Lung (tissue), 12 donors: ENCODE data around the gene C6orf62. TPM values are rescaled to one million over a fixed set of nuclear protein-coding genes. Genes with fewer than 3 reads are reported as not detected.

Experiments used
- ATAC-seq: fragments of 200-7000 bp; cut with Tn5 transposase; one replicate; pipeline ENCODE4 v1.9.1; 2020; ENCODE audit warnings: moderate number of reproducible peaks; ENCODE audit not compliant: insufficient read depth, low FRiP score
- DNase-seq, 3 donors: peaks; one replicate each; pipeline ENCODE4 v3.0.0-alpha.2; 2013 to 2017
- H3K27ac ChIP-seq, 2 donors: one replicate each; pipeline ENCODE4 v1.5.1; 2013; ENCODE audit warnings: mild to moderate bottlenecking in 2 of 2, moderate library complexity in 2 of 2, control low read depth in 1 of 2, inconsistent platforms in 1 of 2, low read depth in 1 of 2, low read length in 1 of 2
- H3K27me3 ChIP-seq, 3 donors: one replicate each; pipeline ENCODE4 v1.5.1; 2013; ENCODE audit warnings: low read length in 2 of 3; ENCODE audit not compliant: control insufficient read depth in 3 of 3, insufficient read depth in 3 of 3
- H3K36me3 ChIP-seq, 4 donors: one replicate each; pipeline ENCODE4 v1.5.1; 2013; ENCODE audit warnings: low read length in 4 of 4, mild to moderate bottlenecking in 1 of 4, moderate library complexity in 1 of 4; ENCODE audit not compliant: control insufficient read depth in 4 of 4, insufficient read depth in 4 of 4
- H3K4me1 ChIP-seq, 5 donors: one replicate each; pipeline ENCODE4 v1.5.1; 2013; ENCODE audit warnings: low read length in 5 of 5, mild to moderate bottlenecking in 2 of 5, moderate library complexity in 1 of 5; ENCODE audit not compliant: control insufficient read depth in 5 of 5, insufficient read depth in 5 of 5
- H3K4me3 ChIP-seq: one replicate; pipeline ENCODE4 v1.5.1; 2013; ENCODE audit warnings: mild to moderate bottlenecking, control low read depth, moderate library complexity
- H3K9ac ChIP-seq, 2 donors: one replicate each; pipeline ENCODE4 v1.5.1; 2013; ENCODE audit warnings: low read length in 2 of 2, control low read depth in 1 of 2; ENCODE audit not compliant: insufficient read depth in 1 of 2
- H3K9me3 ChIP-seq, 4 donors: one replicate each; pipeline ENCODE4 v1.5.1; 2013; ENCODE audit warnings: low read length in 3 of 4, mild to moderate bottlenecking in 1 of 4, moderate library complexity in 1 of 4; ENCODE audit not compliant: control insufficient read depth in 4 of 4, insufficient read depth in 3 of 4
- CTCF ChIP-seq: IDR thresholded peaks from 2 replicates; pipeline ENCODE4 v1.5.1; 2012; ENCODE audit warnings: mild to moderate bottlenecking; ENCODE audit errors: control extremely low read depth, extremely low read depth
- WGBS, 2 donors: extraction: QIAGEN DNeasy Blood & Tissue Kit; methylation state at CpG; one replicate each; pipeline ENCODE4 v1.1.7; 2013; 5-methylcytosine and 5-hydroxymethylcytosine counted together
- polyA plus RNA-seq, 2 donors: library from polyadenylated mRNA; stranded (reverse); fragments of 200-250 nt; gene quantifications; one replicate each; pipeline ENCODE4 v1.2.1, GENCODE V29; 2013
- total RNA-seq, 2 donors: library from RNA; depleted of rRNA in 1 of 2; stranded (reverse); fragments of >200 nt in 1 of 2; gene quantifications; one replicate each; pipeline ENCODE4 v1.2.1, GENCODE V29; 2014 to 2021
- donor health status: control.
- donor health status: control.
- donor health status: Bipolar disorder and iron deficiency.
- donor health status: healthy.
- donor health status: DM: yes; HTN: yes; CAD: no.

The C6orf62 gene
- total and polyA plus RNA-seq, 4 donors: 71.8 to 123 (median 80.1) TPM

- Histone ChIP-seq H3K4me3 (no peak overlapping the region), H3K9ac (no peak overlapping the region), H3K36me3 (peaks cover 10 to 52% (median 28%) of the 10 kb centered on the region in 4 donors), H3K27me3 (no peaks in the 10 kb centered on the region), H3K27ac (no peak overlapping the region), H3K9me3 (no peaks in the 10 kb centered on the region), H3K4me1 (peaks cover 0 to 4% (median 0%) of the 10 kb centered on the region in 5 donors)
- ATAC-seq (no peak), DNase-seq (no peak)
- no peak for TF ChIP-seq CTCF
- WGBS, 2 donors: 79 to 80% methylated on average over 4 of the region's 4 CpGs
Measured at GRCh38 chr6:24702720-24703282, 16.2 kb downstream of the C6orf62 start.

- no peaks in the 10 kb centered on the region for H3K9me3 ChIP-seq
- peak overlapping the region in 1 of 2 donors; percentile 9 for H3K27ac ChIP-seq
- peaks cover 0 to 4% (median 0%) of the 10 kb centered on the region in 5 donors for H3K4me1 ChIP-seq
- no peak overlapping the region for H3K4me3 ChIP-seq
- H3K9ac ChIP-seq: peak overlapping the region in 1 of 2 donors; percentile 7
- no peak for TF ChIP-seq CTCF
- DNase-seq (peak in 1 of 3 donors; percentile 23), ATAC-seq (peak; percentile 19)
- H3K27me3 ChIP-seq: no peaks in the 10 kb centered on the region
- peaks cover 3 to 32% (median 12%) of the 10 kb centered on the region in 4 donors for H3K36me3 ChIP-seq
- WGBS, 2 donors: 47 to 71% methylated on average over 3 of the region's 3 CpGs
Measured at GRCh38 chr6:24699521-24700359, 19.2 kb downstream of the C6orf62 start.

- no peak for ATAC-seq
- Histone ChIP-seq H3K9me3 (no peaks in the 10 kb centered on the region), H3K4me1 (peaks cover 0 to 7% (median 0%) of the 10 kb centered on the region in 5 donors), H3K27ac (no peak overlapping the region), H3K4me3 (no peak overlapping the region), H3K9ac (no peak overlapping the region), H3K36me3 (peaks cover 0 to 3% (median 1%) of the 10 kb centered on the region in 4 donors), H3K27me3 (no peaks in the 10 kb centered on the region)
- TF ChIP-seq CTCF: no peak
- 90 to 97% methylated on average over 2 of the region's 2 CpGs for WGBS, 2 donors
- no peak for DNase-seq
Measured at GRCh38 chr6:24696097-24696496, 22.9 kb downstream of the C6orf62 start.
